Vagina (tissue), 2 donors: Measurements from ENCODE around the gene ETV7. TPM values are rescaled to one million over a fixed set of nuclear protein-coding genes. Genes with fewer than 3 reads are reported as not detected.

ENCODE experiments used
- DNase-seq, 2 donors: peaks; one replicate each; pipeline ENCODE4 v3.0.0-alpha.2; 2017; ENCODE audit errors: extremely low spot score in 2 of 2
- H3K27ac ChIP-seq: fragments of 200-600 bp; sonication (generic); one replicate; pipeline ENCODE4 v1.5.1; 2019
- H3K27me3 ChIP-seq: fragments of 200-600 bp; sonication (generic); one replicate; pipeline ENCODE4 v1.5.1; 2019
- H3K36me3 ChIP-seq, 2 donors: fragments of 200-600 bp; sonication (generic); one replicate each; pipeline ENCODE4 v1.5.1; 2017 to 2019
- H3K4me1 ChIP-seq: fragments of 200-600 bp; sonication (generic); one replicate; pipeline ENCODE4 v1.5.1; 2019
- H3K4me3 ChIP-seq, 2 donors: fragments of 200-600 bp; sonication (generic); 1 replicate in 1 of 2; 2 replicates in 1 of 2; pipeline ENCODE4 v1.5.1; 2016 to 2019
- H3K9me3 ChIP-seq: fragments of 200-600 bp; sonication (generic); one replicate; pipeline ENCODE4 v1.5.1; 2019
- CTCF ChIP-seq, 3 experiments: fragments of 450-650 bp in 2 of 3; fragments of 200-600 bp in 1 of 3; sonication (generic) in 1 of 3; IDR thresholded peaks; one replicate each; pipeline ENCODE4 v1.5.1; 2017 to 2019; ENCODE audit warnings: antibody characterized with exemption in 3 of 3, mild to moderate bottlenecking in 2 of 3, moderate library complexity in 2 of 3
- POLR2A ChIP-seq, 2 donors: fragments of 450-650 bp; IDR thresholded peaks; one replicate each; pipeline ENCODE4 v1.6.1; 2017; ENCODE audit warnings: antibody characterized with exemption in 2 of 2, mild to moderate bottlenecking in 2 of 2, moderate library complexity in 2 of 2
- POLR2AphosphoS5 ChIP-seq, 2 donors: sonication (generic); formaldehyde crosslinking; IDR thresholded peaks; one replicate each; pipeline ENCODE4 v1.9.0; 2017; ENCODE audit warnings: antibody characterized with exemption in 2 of 2, mild to moderate bottlenecking in 2 of 2, low read depth in 1 of 2; ENCODE audit not compliant: insufficient read depth in 1 of 2
- intact Hi-C: fragments of 100-400 bp; cut with DNase I; formaldehyde crosslinking; loops from one replicate; pipeline ENCODE4 v1.15.1; 2023
- total RNA-seq: library from RNA; depleted of rRNA; stranded (reverse); fragments of >200 nt; gene quantifications from one replicate; pipeline ENCODE4 v1.2.3, GENCODE V29; 2016

The ETV7 gene
- total RNA-seq, 1 donor from 2014 or later = 2.2 TPM

- Histone ChIP-seq H3K27me3 (no peaks in the 10 kb centered on the region), H3K4me1 (peaks cover 7% of the 10 kb centered on the region), H3K9me3 (no peaks in the 10 kb centered on the region), H3K36me3 (no peaks in the 10 kb centered on the region), H3K27ac (no peak overlapping the region), H3K4me3 (no peak overlapping the region)
- intact Hi-C loops = loop anchor here (5.0 kb wide), 1 partner anchor 1135 kb away; the partner anchor contains the start of gene SCUBE3
- DNase-seq = no peak
- no peak for TF ChIP-seq POLR2AphosphoS5 (IDR thresholded peaks at IDR 0.05; ENCODE audit: insufficient read depth in 1 of 2, low read depth in 1 of 2)
- no peak for TF ChIP-seq CTCF (IDR thresholded peaks at IDR 0.05)
- no peak for TF ChIP-seq POLR2A (IDR thresholded peaks at IDR 0.05)
Measured at GRCh38 chr6:36347621-36348020, 39.8 kb downstream of the ETV7 start.

GRCh38 chr6:36346486-36347273 is 40.8 kb downstream of the ETV7 start:
- intact Hi-C loops = loop anchor here (5.0 kb wide), 1 partner anchor 1134 kb away; the partner anchor contains the start of gene SCUBE3
- TF ChIP-seq POLR2A (IDR thresholded peaks at IDR 0.05) = no peak
- TF ChIP-seq POLR2AphosphoS5 (IDR thresholded peaks at IDR 0.05; ENCODE audit: insufficient read depth in 1 of 2, low read depth in 1 of 2) = no peak
- TF ChIP-seq CTCF (IDR thresholded peaks at IDR 0.05) = no peak

GRCh38 chr6:36345681-36346466 is 41.6 kb downstream of the ETV7 start:
- Histone ChIP-seq H3K27ac (no peak overlapping the region), H3K27me3 (no peaks in the 10 kb centered on the region), H3K4me1 (peaks cover 11% of the 10 kb centered on the region), H3K36me3 (no peaks in the 10 kb centered on the region), H3K4me3 (no peak overlapping the region), H3K9me3 (no peaks in the 10 kb centered on the region)
- TF ChIP-seq POLR2AphosphoS5 (IDR thresholded peaks at IDR 0.05; ENCODE audit: insufficient read depth in 1 of 2, low read depth in 1 of 2) (no peak), POLR2A (IDR thresholded peaks at IDR 0.05) (no peak), CTCF (IDR thresholded peaks at IDR 0.05) (no peak)
- intact Hi-C loops = loop anchor here (5.0 kb wide), 1 partner anchor 1134 kb away; the partner anchor contains the start of gene SCUBE3
- no peak for DNase-seq

More at GRCh38 chr6:36346486-36347273, 40.8 kb downstream of the ETV7 start:
- no peak for DNase-seq
- Histone ChIP-seq H3K9me3 (no peaks in the 10 kb centered on the region), H3K36me3 (no peaks in the 10 kb centered on the region), H3K4me1 (peaks cover 7% of the 10 kb centered on the region), H3K27ac (no peak overlapping the region), H3K27me3 (no peaks in the 10 kb centered on the region), H3K4me3 (no peak overlapping the region)

- no peak overlapping the region for H3K4me3 ChIP-seq
- no peaks in the 10 kb centered on the region for H3K36me3 ChIP-seq
- no peak overlapping the region for H3K27ac ChIP-seq
- no peaks in the 10 kb centered on the region for H3K27me3 ChIP-seq
- H3K9me3 ChIP-seq = no peaks in the 10 kb centered on the region
- intact Hi-C loops = no loop called here
- TF ChIP-seq POLR2A (IDR thresholded peaks at IDR 0.05) (no peak), POLR2AphosphoS5 (IDR thresholded peaks at IDR 0.05; ENCODE audit: insufficient read depth in 1 of 2, low read depth in 1 of 2) (no peak)
- H3K4me1 ChIP-seq = peaks cover 14% of the 10 kb centered on the region
- no peak for DNase-seq
Measured at GRCh38 chr6:36343109-36343680, 44.3 kb downstream of the ETV7 start.
